Measurements from ENCODE around the gene TCN2. TPM values are rescaled to one million over a fixed set of nuclear protein-coding genes. Genes with fewer than 3 reads are reported as not detected.

TCN2 gene
- total RNA-seq, 1 experiment from 2014 or later, result 2.4 TPM

DNA sequence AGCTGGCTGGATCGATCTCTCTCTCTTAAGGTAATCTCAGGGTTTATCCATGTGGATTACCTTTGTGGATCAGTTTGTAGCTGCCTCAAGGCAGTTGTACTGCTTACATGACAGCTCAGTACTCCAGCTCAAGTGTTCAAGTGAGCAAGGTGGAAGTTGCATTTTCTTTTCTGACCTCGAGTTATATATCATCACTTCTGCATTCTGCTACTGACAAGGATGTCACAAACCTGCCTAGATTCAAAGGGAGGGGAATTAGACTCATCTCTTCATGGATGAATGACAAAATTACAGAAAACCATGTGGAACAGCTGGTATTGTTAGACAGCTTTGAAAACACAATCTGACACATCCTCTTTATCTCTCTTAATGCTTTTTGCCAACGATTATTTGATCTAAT, 6.1 kb upstream of the TCN2 start:
- no peaks in the 10 kb centered on the region for H3K27me3 ChIP-seq (ENCODE audit: control insufficient read depth, insufficient read depth, low read length)
- H3K36me3 ChIP-seq (ENCODE audit: control insufficient read depth, insufficient read depth, low read length), result no peaks in the 10 kb centered on the region
- ChIA-PET POLR2A (no interaction called here), CTCF (interaction anchor here (0.6 kb wide), 1 partner anchor 124 kb away, joined by 3 read pairs; no protein-coding TSS in a partner anchor)
- TF ChIP-seq POLR2AphosphoS5 (IDR thresholded peaks at IDR 0.05; ENCODE audit: low read depth, low read length) (no peak), TCF7L2 (IDR thresholded peaks at IDR 0.05; ENCODE audit: low read depth, low read length) (no peak), SIN3A (IDR thresholded peaks at IDR 0.05; ENCODE audit: borderline replicate concordance, insufficient read depth, low read depth, low read length) (no peak)
- TF ChIP-seq, protein P1, sequence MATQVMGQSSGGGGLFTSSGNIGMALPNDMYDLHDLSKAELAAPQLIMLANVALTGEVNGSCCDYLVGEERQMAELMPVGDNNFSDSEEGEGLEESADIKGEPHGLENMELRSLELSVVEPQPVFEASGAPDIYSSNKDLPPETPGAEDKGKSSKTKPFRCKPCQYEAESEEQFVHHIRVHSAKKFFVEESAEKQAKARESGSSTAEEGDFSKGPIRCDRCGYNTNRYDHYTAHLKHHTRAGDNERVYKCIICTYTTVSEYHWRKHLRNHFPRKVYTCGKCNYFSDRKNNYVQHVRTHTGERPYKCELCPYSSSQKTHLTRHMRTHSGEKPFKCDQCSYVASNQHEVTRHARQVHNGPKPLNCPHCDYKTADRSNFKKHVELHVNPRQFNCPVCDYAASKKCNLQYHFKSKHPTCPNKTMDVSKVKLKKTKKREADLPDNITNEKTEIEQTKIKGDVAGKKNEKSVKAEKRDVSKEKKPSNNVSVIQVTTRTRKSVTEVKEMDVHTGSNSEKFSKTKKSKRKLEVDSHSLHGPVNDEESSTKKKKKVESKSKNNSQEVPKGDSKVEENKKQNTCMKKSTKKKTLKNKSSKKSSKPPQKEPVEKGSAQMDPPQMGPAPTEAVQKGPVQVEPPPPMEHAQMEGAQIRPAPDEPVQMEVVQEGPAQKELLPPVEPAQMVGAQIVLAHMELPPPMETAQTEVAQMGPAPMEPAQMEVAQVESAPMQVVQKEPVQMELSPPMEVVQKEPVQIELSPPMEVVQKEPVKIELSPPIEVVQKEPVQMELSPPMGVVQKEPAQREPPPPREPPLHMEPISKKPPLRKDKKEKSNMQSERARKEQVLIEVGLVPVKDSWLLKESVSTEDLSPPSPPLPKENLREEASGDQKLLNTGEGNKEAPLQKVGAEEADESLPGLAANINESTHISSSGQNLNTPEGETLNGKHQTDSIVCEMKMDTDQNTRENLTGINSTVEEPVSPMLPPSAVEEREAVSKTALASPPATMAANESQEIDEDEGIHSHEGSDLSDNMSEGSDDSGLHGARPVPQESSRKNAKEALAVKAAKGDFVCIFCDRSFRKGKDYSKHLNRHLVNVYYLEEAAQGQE (IDR thresholded peaks at IDR 0.05; ENCODE audit: insufficient read depth in 1 of 2, low read depth in 2 of 2, low read length in 1 of 2), result no peak
- TF ChIP-seq, protein P2, sequence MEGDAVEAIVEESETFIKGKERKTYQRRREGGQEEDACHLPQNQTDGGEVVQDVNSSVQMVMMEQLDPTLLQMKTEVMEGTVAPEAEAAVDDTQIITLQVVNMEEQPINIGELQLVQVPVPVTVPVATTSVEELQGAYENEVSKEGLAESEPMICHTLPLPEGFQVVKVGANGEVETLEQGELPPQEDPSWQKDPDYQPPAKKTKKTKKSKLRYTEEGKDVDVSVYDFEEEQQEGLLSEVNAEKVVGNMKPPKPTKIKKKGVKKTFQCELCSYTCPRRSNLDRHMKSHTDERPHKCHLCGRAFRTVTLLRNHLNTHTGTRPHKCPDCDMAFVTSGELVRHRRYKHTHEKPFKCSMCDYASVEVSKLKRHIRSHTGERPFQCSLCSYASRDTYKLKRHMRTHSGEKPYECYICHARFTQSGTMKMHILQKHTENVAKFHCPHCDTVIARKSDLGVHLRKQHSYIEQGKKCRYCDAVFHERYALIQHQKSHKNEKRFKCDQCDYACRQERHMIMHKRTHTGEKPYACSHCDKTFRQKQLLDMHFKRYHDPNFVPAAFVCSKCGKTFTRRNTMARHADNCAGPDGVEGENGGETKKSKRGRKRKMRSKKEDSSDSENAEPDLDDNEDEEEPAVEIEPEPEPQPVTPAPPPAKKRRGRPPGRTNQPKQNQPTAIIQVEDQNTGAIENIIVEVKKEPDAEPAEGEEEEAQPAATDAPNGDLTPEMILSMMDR (IDR thresholded peaks at IDR 0.05), result no peak
- H3K4me1 ChIP-seq (ENCODE audit: control insufficient read depth, insufficient read depth, low read length), result no peaks in the 10 kb centered on the region
- H3K9me3 ChIP-seq (ENCODE audit: control insufficient read depth, insufficient read depth, low read depth, low read length), result no peaks in the 10 kb centered on the region
- ATAC-seq (no peak), DNase-seq (ENCODE audit: low read depth, low spot score) (no peak)
- BruUV-seq (replicated peaks), result no TSS peak
- intact Hi-C loops (cut with micrococcal nuclease; ENCODE audit: unreplicated experiment), result no loop called here
- no peak overlapping the region for H3K4me3 ChIP-seq (ENCODE audit: low read depth in 2 of 2, low read length in 2 of 2)
- in situ Hi-C loops (cut with HindIII; ENCODE audit: low pct_unique_long_range_greater_than_20kb, low sequenced_read_pairs), result no loop called here
- no peak overlapping the region for H3K27ac ChIP-seq (ENCODE audit: low read length)

DNA sequence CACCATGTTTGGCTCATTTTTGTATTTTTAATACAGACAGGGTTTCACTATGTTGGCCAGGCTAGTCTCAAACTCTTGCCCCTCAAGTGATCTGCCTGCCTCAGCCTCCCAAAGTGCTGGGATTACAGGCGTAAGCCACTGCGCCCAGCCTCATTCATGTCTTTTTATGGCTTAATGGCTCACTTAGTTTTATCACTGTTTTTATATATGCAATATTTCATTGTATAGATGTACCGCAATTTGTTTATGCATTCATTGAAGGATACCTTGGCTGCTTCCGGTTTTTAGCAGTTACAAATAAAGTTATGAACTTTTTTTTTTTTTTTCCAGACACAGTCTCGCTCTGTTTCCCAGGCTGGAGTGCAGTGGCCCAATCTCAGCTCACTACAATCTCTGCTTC, 5.5 kb upstream of the TCN2 start:
- in situ Hi-C loops (cut with HindIII; ENCODE audit: low pct_unique_long_range_greater_than_20kb, low sequenced_read_pairs) (no loop called here), intact Hi-C loops (cut with micrococcal nuclease; ENCODE audit: unreplicated experiment) (no loop called here)
- DNase-seq (ENCODE audit: low read depth, low spot score), result no peak
- ChIA-PET CTCF (interaction anchor here (0.5 to 1.0 kb wide), 6 partner anchors 14 to 213 kb away, joined by 3 to 9 read pairs (median 6); no protein-coding TSS in a partner anchor), POLR2A (no interaction called here)
- no peaks in the 10 kb centered on the region for H3K36me3 ChIP-seq (ENCODE audit: control insufficient read depth, insufficient read depth, low read length)
- no peaks in the 10 kb centered on the region for H3K9me3 ChIP-seq (ENCODE audit: control insufficient read depth, insufficient read depth, low read depth, low read length)
- H3K4me1 ChIP-seq (ENCODE audit: control insufficient read depth, insufficient read depth, low read length), result no peaks in the 10 kb centered on the region
- no peak overlapping the region for H3K27ac ChIP-seq (ENCODE audit: low read length)
- no TSS peak for BruUV-seq (replicated peaks)
- TF ChIP-seq, protein P2 (IDR thresholded peaks at IDR 0.05), result no peak
- TF ChIP-seq, protein P1 (IDR thresholded peaks at IDR 0.05; ENCODE audit: insufficient read depth in 1 of 2, low read depth in 2 of 2, low read length in 1 of 2), result no peak
- TF ChIP-seq SIN3A (IDR thresholded peaks at IDR 0.05; ENCODE audit: borderline replicate concordance, insufficient read depth, low read depth, low read length), result no peak
- TF ChIP-seq TCF7L2 (IDR thresholded peaks at IDR 0.05; ENCODE audit: low read depth, low read length), result no peak
- no peak for TF ChIP-seq POLR2AphosphoS5 (IDR thresholded peaks at IDR 0.05; ENCODE audit: low read depth, low read length)
- no peak overlapping the region for H3K4me3 ChIP-seq (ENCODE audit: low read depth in 2 of 2, low read length in 2 of 2)
- no peak for ATAC-seq
- H3K27me3 ChIP-seq (ENCODE audit: control insufficient read depth, insufficient read depth, low read length), result no peaks in the 10 kb centered on the region
